Smooth muscle cell (in vitro differentiated cells): ENCODE results near the gene RBM20. TPM values are rescaled to one million over a fixed set of nuclear protein-coding genes. Genes with fewer than 3 reads are reported as not detected.

Source experiments
- DNase-seq: peaks from one replicate; lab custom pipeline; 2025; ENCODE audit not compliant: unreplicated experiment; lab: John Stamatoyannopoulos, UW
- H2AFZ ChIP-seq: fragments of 200-600 bp; sonication (generic); 2 replicates; pipeline ENCODE4 v1.6.0; 2016; ENCODE audit warnings: antibody characterized with exemption, low read depth, mild to moderate bottlenecking
- H3F3A ChIP-seq: fragments of 200-600 bp; sonication (generic); 2 replicates; pipeline ENCODE4 v1.6.0; 2017; ENCODE audit warnings: antibody characterized with exemption, low read depth
- H3K27ac ChIP-seq: fragments of 200-600 bp; sonication (generic); 2 replicates; pipeline ENCODE4 v1.5.1; 2016; ENCODE audit warnings: low read depth, mild to moderate bottlenecking
- H3K27me3 ChIP-seq: fragments of 200-600 bp; sonication (generic); 2 replicates; pipeline ENCODE4 v1.6.1; 2016; ENCODE audit warnings: low read depth, mild to moderate bottlenecking
- H3K36me3 ChIP-seq: fragments of 200-600 bp; sonication (generic); 2 replicates; pipeline ENCODE4 v1.5.1; 2016; ENCODE audit warnings: low read depth
- H3K4me1 ChIP-seq: fragments of 200-600 bp; sonication (generic); 2 replicates; pipeline ENCODE4 v1.5.1; 2016; ENCODE audit warnings: low read depth
- H3K4me2 ChIP-seq: fragments of 200-600 bp; sonication (generic); 2 replicates; pipeline ENCODE4 v1.6.0; 2016; ENCODE audit warnings: mild to moderate bottlenecking
- H3K4me3 ChIP-seq: fragments of 200-600 bp; sonication (generic); 2 replicates; pipeline ENCODE4 v1.5.1; 2016; ENCODE audit warnings: mild to moderate bottlenecking
- H3K79me2 ChIP-seq: fragments of 200-600 bp; sonication (generic); 2 replicates; pipeline ENCODE4 v1.6.0; 2016; ENCODE audit warnings: low read depth, mild to moderate bottlenecking
- H3K9ac ChIP-seq: fragments of 200-600 bp; sonication (generic); 2 replicates; pipeline ENCODE4 v1.6.0; 2016; ENCODE audit warnings: low read depth
- H3K9me3 ChIP-seq: fragments of 200-600 bp; sonication (generic); replicated peaks from 2 replicates; pipeline ENCODE4 v1.5.1; 2016; ENCODE audit warnings: low read depth
- H4K20me1 ChIP-seq: fragments of 200-600 bp; sonication (generic); 2 replicates; pipeline ENCODE4 v1.6.0; 2016; ENCODE audit warnings: low read depth
- WGBS: methylation state at CpG from one replicate; pipeline ENCODE4 v1.1.7; 2016; ENCODE audit warnings: low lambda C conversion rate; 5-methylcytosine and 5-hydroxymethylcytosine counted together
- polyA plus RNA-seq: library from polyadenylated mRNA; unstranded; fragments of >200 nt; fragmentation: Nextera tagmentation; extraction: Ambion mirVana; gene quantifications from 2 replicates; pipeline ENCODE4 v1.2.1, GENCODE V29; 2016
- total RNA-seq: library from RNA; depleted of rRNA; stranded (reverse); fragments of >200 nt; gene quantifications from 2 replicates; pipeline ENCODE4 v1.2.3, GENCODE V29; 2014
- TF ChIP-seq, protein P1 (sequence below): fragments of 200-600 bp; sonication (generic); IDR thresholded peaks from 2 replicates; pipeline ENCODE4 v1.5.1; 2017; ENCODE audit warnings: borderline replicate concordance, mild to moderate bottlenecking, antibody characterized with exemption; ENCODE audit not compliant: insufficient read depth, poor library complexity, severe bottlenecking

The RBM20 gene
- total and polyA plus RNA-seq, 2 experiments from 2014 or later, result 0.09 TPM

DNA sequence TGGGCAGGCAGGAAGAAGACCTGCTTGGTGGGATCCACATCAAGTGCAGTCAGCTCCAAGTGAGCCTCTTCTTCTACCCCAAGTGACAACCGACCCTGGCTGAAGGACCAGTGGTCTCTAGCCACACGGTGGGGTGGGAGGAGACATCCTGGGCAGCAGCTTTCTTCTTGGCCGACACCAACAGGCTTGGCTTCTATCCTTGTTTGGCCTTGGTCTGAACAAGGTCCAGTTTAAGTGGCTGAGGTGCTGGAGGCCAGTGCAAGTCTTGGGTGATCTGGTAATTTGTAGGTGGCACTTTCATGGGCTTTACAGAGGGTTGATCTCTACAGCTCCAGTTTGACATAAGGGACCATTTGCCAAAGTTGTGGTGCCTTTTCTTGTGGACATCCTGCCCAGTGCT is 164.0 kb downstream of the RBM20 start:
- Histone ChIP-seq H2AFZ (no peak overlapping the region), H3K4me3 (no peak overlapping the region), H3K4me1 (peaks cover 3% of the 10 kb centered on the region), H4K20me1 (no peaks in the 10 kb centered on the region), H3K9me3 (no peaks in the 10 kb centered on the region), H3K9ac (no peak overlapping the region), H3F3A (no peaks in the 10 kb centered on the region), H3K79me2 (no peaks in the 10 kb centered on the region), H3K4me2 (no peak overlapping the region), H3K27ac (no peak overlapping the region), H3K27me3 (no peaks in the 10 kb centered on the region), H3K36me3 (no peaks in the 10 kb centered on the region)
- DNase-seq, result no peak
- TF ChIP-seq, protein P1, sequence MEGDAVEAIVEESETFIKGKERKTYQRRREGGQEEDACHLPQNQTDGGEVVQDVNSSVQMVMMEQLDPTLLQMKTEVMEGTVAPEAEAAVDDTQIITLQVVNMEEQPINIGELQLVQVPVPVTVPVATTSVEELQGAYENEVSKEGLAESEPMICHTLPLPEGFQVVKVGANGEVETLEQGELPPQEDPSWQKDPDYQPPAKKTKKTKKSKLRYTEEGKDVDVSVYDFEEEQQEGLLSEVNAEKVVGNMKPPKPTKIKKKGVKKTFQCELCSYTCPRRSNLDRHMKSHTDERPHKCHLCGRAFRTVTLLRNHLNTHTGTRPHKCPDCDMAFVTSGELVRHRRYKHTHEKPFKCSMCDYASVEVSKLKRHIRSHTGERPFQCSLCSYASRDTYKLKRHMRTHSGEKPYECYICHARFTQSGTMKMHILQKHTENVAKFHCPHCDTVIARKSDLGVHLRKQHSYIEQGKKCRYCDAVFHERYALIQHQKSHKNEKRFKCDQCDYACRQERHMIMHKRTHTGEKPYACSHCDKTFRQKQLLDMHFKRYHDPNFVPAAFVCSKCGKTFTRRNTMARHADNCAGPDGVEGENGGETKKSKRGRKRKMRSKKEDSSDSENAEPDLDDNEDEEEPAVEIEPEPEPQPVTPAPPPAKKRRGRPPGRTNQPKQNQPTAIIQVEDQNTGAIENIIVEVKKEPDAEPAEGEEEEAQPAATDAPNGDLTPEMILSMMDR, result no peak
- WGBS, result 92% methylated on average over 3 of the region's 3 CpGs

DNA sequence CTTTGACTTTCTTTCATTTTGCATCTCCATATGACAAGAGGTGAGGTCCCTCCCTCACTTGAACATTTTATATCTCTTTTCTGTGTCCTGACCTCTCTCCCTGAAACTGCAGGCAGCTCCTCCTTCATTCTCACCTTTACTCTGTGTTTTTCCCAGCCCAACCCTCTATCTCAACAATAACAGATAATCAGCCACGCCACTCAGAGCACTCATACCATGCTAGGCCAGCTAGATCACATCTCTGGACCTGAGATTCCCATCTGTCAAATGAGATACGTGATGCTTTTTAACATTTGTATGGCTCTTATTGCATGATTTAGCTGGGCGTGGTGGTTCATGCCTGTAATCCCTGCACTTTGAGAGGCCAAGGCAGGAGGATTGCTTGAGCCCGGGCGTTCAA is 164.5 kb downstream of the RBM20 start:
- Histone ChIP-seq H3K36me3 (no peaks in the 10 kb centered on the region), H3K4me2 (no peak overlapping the region), H3K9me3 (no peaks in the 10 kb centered on the region), H3K27me3 (no peaks in the 10 kb centered on the region), H2AFZ (no peak overlapping the region), H3F3A (no peaks in the 10 kb centered on the region), H3K4me3 (no peak overlapping the region), H3K9ac (no peak overlapping the region), H3K4me1 (no peaks in the 10 kb centered on the region), H3K27ac (no peak overlapping the region), H4K20me1 (no peaks in the 10 kb centered on the region), H3K79me2 (no peaks in the 10 kb centered on the region)
- 77% methylated on average over 5 of the region's 5 CpGs for WGBS
- TF ChIP-seq, protein P1, result no peak
- DNase-seq, result no peak

DNA sequence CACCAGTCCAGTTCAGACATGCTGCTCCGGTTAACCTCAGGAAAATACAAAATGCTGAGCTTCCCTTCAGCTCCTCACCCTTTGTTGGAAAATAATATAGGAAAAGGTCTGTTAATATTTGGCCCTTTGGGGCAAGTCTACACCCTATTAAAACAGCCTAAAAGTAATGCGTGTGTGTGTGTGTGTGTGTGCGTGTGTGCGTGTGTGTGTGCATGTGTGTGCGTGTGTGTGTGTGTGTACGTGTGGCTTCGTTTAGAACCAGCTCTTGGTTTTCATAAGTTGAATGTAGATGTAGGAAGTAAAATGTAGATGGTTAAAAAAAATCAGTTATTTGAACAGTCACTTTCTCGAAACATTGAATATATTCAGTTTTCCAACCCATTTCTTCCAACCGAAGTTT is 166.5 kb downstream of the RBM20 start:
- Histone ChIP-seq H3K4me2 (no peak overlapping the region), H3K79me2 (no peaks in the 10 kb centered on the region), H3K9ac (no peak overlapping the region), H3K27me3 (peaks cover 5% of the 10 kb centered on the region), H3K4me1 (no peaks in the 10 kb centered on the region), H3K36me3 (no peaks in the 10 kb centered on the region), H4K20me1 (no peaks in the 10 kb centered on the region), H2AFZ (no peak overlapping the region), H3K4me3 (no peak overlapping the region), H3K27ac (no peak overlapping the region), H3K9me3 (no peaks in the 10 kb centered on the region), H3F3A (no peaks in the 10 kb centered on the region)
- TF ChIP-seq, protein P1, result no peak
- WGBS, result 88% methylated on average over 9 of the region's 9 CpGs
- DNase-seq, result no peak

DNA sequence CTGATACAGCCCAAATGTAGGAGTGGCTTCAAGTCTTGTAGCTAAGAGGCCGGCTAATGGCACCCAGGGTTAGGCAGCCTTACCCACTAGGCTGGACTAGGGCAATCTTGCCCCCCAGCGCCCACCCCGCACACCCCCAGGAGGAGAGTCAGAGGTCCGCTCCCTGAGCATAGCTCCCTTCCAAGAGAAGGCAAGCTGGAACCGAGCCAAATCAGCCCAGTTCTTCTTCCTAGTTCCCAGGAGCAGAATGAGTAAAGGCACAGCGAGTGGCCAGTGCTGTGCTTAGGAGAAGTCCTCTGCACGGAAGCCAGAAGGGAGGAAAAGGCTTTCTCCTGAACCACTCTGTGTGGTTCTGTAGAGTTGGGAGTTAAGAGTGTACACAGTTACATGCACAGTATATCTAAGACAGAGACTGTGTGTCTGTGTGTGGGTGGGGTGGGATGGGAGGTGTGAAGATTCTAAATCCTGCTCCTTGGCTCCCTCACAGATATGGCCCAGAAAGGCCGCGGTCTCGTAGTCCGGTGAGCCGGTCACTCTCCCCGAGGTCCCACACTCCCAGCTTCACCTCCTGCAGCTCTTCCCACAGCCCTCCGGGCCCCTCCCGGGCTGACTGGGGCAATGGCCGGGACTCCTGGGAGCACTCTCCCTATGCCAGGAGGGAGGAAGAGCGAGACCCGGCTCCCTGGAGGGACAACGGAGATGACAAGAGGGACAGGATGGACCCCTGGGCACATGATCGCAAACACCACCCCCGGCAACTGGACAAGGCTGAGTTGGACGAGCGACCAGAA is 167.8 kb downstream of the RBM20 start:
- Histone ChIP-seq H3F3A (no peaks in the 10 kb centered on the region), H3K9ac (no peak overlapping the region), H3K4me1 (no peaks in the 10 kb centered on the region), H3K9me3 (no peaks in the 10 kb centered on the region), H3K27ac (no peak overlapping the region), H3K27me3 (peaks cover 5% of the 10 kb centered on the region), H3K4me2 (no peak overlapping the region), H4K20me1 (no peaks in the 10 kb centered on the region), H2AFZ (no peak overlapping the region), H3K36me3 (no peaks in the 10 kb centered on the region), H3K4me3 (no peak overlapping the region), H3K79me2 (no peaks in the 10 kb centered on the region)
- no peak for DNase-seq
- 78% methylated on average over 23 of the region's 23 CpGs for WGBS
- TF ChIP-seq, protein P1, result no peak
